ENCODE results near the gene PER3.

The PER3 gene

GRCh38 chr1:7886405-7886745, 102.3 kb downstream of the PER3 start:
- no peaks in the 10 kb centered on the region for H3K27me3 ChIP-seq (ENCODE audit: control insufficient read depth, insufficient read depth, low read length)
- WGBS (ENCODE audit: insufficient coverage, insufficient read length): no CpG with 5 or more reads among the region's 7 CpGs
- no peak overlapping the region for H3K4me3 ChIP-seq (ENCODE audit: low read length)
- H3K27ac ChIP-seq (ENCODE audit: low read length): no peak overlapping the region
- H3K9me3 ChIP-seq (ENCODE audit: control insufficient read depth, insufficient read depth, low read length): no peaks in the 10 kb centered on the region
- H3K36me3 ChIP-seq (ENCODE audit: control insufficient read depth, insufficient read depth, low read length): no peaks in the 10 kb centered on the region
- DNase-seq (ENCODE audit: low read depth, low spot score): no peak
- H3K4me1 ChIP-seq (ENCODE audit: control insufficient read depth, insufficient read depth, low read length): no peaks in the 10 kb centered on the region

GRCh38 chr1:7888248-7889081, 104.4 kb downstream of the PER3 start:
- no peak for DNase-seq (ENCODE audit: low read depth, low spot score)
- Histone ChIP-seq H3K4me1 (ENCODE audit: control insufficient read depth, insufficient read depth, low read length) (no peaks in the 10 kb centered on the region), H3K27me3 (ENCODE audit: control insufficient read depth, insufficient read depth, low read length) (no peaks in the 10 kb centered on the region), H3K27ac (ENCODE audit: low read length) (no peak overlapping the region), H3K36me3 (ENCODE audit: control insufficient read depth, insufficient read depth, low read length) (no peaks in the 10 kb centered on the region), H3K9me3 (ENCODE audit: control insufficient read depth, insufficient read depth, low read length) (no peaks in the 10 kb centered on the region), H3K4me3 (ENCODE audit: low read length) (no peak overlapping the region)
- WGBS (ENCODE audit: insufficient coverage, insufficient read length): no CpG with 5 or more reads among the region's 9 CpGs

- Histone ChIP-seq H3K27me3 (ENCODE audit: control insufficient read depth, insufficient read depth, low read length) (no peaks in the 10 kb centered on the region), H3K4me3 (ENCODE audit: low read length) (no peak overlapping the region), H3K4me1 (ENCODE audit: control insufficient read depth, insufficient read depth, low read length) (no peaks in the 10 kb centered on the region), H3K36me3 (ENCODE audit: control insufficient read depth, insufficient read depth, low read length) (no peaks in the 10 kb centered on the region), H3K9me3 (ENCODE audit: control insufficient read depth, insufficient read depth, low read length) (no peaks in the 10 kb centered on the region), H3K27ac (ENCODE audit: low read length) (no peak overlapping the region)
- no peak for DNase-seq (ENCODE audit: low read depth, low spot score)
- WGBS (ENCODE audit: insufficient coverage, insufficient read length): no CpG with 5 or more reads among the region's 2 CpGs
These were observed 106.8 kb downstream of the PER3 start for GRCh38 chr1:7890853-7891252.

DNA sequence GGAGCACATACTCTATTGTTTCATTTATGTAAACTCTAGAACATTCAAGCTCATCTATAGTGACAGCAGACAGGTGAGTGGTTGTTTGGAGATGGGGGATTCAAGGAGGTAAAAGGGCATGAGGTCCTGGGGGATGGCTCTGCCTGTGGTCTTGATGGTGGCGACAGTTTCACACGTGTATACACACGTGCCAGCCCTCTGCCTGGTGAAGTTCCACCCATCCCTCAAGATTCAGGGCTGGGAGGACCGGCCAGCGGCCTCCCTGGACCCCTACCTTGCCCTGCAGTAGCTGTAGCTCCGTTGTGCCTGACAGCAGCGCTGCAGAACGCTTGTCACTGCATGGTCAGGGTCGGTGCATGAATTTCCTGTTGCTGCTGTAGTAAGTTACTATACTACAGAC, 107.7 kb downstream of the PER3 start:
- H3K27ac ChIP-seq (ENCODE audit: low read length): no peak overlapping the region
- H3K4me1 ChIP-seq (ENCODE audit: control insufficient read depth, insufficient read depth, low read length): no peaks in the 10 kb centered on the region
- DNase-seq (ENCODE audit: low read depth, low spot score): no peak
- no CpG with 5 or more reads among the region's 9 CpGs for WGBS (ENCODE audit: insufficient coverage, insufficient read length)
- H3K4me3 ChIP-seq (ENCODE audit: low read length): no peak overlapping the region; the same call in 1 of the 2 replicates
- H3K27me3 ChIP-seq (ENCODE audit: control insufficient read depth, insufficient read depth, low read length): no peaks in the 10 kb centered on the region
- H3K36me3 ChIP-seq (ENCODE audit: control insufficient read depth, insufficient read depth, low read length): no peaks in the 10 kb centered on the region
- H3K9me3 ChIP-seq (ENCODE audit: control insufficient read depth, insufficient read depth, low read length): no peaks in the 10 kb centered on the region

DNA sequence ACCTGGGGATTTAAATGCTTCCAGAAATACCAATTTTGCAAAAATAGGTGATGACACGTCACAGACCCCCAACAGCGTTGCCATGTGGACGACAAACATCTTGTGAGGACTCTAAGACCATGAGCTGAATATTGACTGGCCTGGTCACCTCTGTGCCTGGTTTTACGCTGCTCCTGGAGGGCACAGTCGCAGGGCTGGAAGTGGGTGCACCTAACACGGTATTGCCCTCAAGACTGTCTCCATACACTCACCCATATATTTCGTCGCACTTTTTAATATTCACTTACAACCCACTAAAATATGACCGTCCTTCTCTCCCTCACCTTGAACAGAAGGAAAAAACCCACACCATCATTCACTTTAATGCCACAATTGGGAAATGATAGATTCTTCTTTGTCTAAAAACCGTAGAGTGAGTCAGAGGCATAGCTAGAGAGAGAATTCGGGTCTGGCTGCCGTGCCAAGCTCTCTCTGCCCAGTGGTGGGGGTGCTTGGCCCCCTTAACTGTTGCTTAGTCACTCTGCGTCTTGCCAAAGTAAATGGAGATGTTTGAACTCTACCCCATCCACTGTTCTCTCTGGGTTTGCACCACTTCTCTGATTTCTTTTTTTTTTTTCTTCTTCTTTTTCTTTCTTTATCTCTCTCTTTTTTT, 109.6 kb downstream of the PER3 start:
- H3K36me3 ChIP-seq (ENCODE audit: control insufficient read depth, insufficient read depth, low read length): no peaks in the 10 kb centered on the region
- no peaks in the 10 kb centered on the region for H3K4me1 ChIP-seq (ENCODE audit: control insufficient read depth, insufficient read depth, low read length)
- no peak overlapping the region for H3K4me3 ChIP-seq (ENCODE audit: low read length)
- 100% methylated on average over 3 of the region's 13 CpGs for WGBS (ENCODE audit: insufficient coverage, insufficient read length)
- no peaks in the 10 kb centered on the region for H3K27me3 ChIP-seq (ENCODE audit: control insufficient read depth, insufficient read depth, low read length)
- no peak overlapping the region for H3K27ac ChIP-seq (ENCODE audit: low read length)
- H3K9me3 ChIP-seq (ENCODE audit: control insufficient read depth, insufficient read depth, low read length): no peaks in the 10 kb centered on the region
- DNase-seq (ENCODE audit: low read depth, low spot score): no peak

All from iPS DF 6.9 (cell line).